Hematopoietic multipotent progenitor cell treated with erythropoietin and hydrocortisone succinate and interleukin-3 and kit ligand, for 4 days (in vitro differentiated cells): ENCODE data around the gene OSBPL7.

ENCODE experiments used
- DNase-seq: peaks from one replicate; pipeline ENCODE4 v3.0.0-alpha.2; 2015

The OSBPL7 gene, protein sequence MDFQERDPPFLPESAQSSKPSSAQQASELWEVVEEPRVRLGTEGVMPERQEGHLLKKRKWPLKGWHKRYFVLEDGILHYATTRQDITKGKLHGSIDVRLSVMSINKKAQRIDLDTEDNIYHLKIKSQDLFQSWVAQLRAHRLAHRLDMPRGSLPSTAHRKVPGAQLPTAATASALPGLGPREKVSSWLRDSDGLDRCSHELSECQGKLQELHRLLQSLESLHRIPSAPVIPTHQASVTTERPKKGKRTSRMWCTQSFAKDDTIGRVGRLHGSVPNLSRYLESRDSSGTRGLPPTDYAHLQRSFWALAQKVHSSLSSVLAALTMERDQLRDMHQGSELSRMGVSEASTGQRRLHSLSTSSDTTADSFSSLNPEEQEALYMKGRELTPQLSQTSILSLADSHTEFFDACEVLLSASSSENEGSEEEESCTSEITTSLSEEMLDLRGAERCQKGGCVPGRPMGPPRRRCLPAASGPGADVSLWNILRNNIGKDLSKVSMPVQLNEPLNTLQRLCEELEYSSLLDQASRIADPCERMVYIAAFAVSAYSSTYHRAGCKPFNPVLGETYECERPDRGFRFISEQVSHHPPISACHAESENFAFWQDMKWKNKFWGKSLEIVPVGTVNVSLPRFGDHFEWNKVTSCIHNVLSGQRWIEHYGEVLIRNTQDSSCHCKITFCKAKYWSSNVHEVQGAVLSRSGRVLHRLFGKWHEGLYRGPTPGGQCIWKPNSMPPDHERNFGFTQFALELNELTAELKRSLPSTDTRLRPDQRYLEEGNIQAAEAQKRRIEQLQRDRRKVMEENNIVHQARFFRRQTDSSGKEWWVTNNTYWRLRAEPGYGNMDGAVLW

DNA sequence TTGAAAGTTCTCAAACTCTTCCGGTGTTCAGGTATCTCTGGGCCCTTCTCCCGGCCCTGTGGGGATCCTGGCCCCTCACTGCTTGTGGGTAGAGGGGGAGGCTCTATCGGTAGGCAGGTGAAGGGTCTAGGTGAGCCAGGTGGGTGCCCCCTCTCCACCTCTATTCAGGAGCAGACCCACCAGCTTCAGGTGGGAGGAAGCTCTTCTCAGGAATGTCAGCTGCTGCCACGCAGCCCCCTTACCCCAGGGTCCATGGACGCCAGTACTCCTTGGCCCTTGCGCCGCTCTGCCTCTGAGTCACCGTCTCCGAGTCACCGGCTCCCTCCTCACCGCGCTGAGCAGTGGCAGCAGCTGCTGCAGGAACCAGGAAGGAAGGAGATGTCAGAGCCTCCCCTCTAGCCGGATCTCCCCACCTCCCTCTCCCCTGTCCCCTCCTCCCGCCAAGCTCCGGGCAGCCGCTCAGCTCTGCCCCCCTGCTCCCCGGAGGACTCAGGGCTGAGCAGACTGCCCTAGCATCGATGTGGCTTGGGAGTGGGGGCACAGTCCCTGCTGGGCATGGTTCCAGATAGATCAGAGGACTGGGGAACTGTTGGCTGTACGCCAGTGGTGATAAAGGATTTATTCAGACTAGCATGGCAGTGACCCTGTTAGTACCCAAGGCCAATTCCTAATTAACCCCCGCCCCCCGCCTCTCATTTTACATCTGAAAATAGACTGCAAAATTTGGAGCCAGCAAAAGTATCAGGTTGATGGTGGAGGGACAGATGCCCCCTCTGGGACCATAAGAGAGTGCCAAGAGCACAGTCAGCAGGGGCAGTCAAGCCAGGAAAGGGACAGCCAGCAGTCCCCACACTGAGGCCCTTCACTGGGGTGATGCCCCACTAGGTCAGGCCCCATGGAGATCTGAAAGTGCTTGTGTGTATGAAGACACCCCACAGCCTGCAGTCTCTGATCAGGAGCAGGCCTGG lies at the start of gene OSBPL7:
Gene OSBPL7, minus strand, starts transcription at position 371 of the 968 bp plus-strand sequence. CDS start 1,516 bp downstream, outside the sequence.
- peak; percentile 94 for DNase-seq

DNA sequence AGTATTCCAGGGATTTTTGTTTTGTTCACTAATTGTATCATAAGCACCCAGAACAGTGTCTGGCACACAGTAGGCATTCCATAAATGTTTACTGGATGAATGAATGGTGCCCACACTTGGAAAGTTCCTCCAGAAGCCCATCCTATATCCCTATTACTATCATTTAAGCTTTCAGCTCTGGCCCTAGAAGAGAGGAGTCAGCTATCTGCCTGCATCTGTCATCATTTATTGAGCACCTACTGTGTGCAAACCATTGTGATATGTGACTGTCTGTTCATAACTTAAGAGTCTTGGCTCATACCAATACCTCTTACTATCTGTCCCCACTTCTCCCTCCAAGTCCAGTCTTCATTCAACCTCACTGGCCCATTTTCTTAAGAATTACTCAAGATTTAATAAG lies 49.5 kb upstream of the OSBPL7 start:
- DNase-seq, result no peak

DNA sequence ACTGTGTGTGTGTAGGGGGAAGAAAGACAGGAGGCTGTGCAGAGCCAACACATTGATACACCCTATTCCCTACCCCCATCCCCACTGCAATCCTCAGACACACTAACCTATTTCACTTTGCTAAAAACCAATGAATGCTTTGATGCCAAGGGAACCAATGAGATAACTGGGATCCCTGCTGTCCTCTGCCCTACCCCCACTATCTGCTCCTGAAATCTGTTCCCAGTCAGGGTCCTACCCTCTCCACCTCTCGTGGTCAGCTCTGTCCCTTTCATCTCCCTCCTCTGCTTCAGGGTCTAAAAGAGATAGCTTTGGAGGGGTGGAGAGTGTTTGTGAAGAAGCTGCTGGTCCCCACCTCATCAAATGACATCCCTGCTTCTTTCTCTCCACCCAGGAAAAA lies 48.5 kb upstream of the OSBPL7 start:
- DNase-seq, result no peak

DNA sequence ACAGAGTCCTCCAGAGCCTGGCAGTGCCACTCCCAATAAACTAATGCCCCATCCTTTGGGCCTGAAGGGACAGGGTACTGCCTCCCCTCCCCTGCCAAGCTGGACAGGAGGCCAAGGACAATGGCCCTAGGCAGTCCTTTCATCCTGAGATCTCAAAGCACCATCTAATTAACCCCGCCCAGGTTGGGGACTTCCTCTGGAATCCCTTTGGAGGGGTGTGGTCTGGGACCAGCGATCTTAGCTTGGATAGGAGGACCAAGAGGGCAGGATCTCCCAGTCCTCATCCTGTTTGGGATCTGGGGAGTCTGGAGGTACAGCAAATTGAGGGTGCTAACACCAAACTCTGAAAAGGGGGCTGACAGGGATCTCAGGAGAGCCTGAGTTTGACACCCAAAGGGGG lies 47.5 kb upstream of the OSBPL7 start:
- DNase-seq, result no peak

DNA sequence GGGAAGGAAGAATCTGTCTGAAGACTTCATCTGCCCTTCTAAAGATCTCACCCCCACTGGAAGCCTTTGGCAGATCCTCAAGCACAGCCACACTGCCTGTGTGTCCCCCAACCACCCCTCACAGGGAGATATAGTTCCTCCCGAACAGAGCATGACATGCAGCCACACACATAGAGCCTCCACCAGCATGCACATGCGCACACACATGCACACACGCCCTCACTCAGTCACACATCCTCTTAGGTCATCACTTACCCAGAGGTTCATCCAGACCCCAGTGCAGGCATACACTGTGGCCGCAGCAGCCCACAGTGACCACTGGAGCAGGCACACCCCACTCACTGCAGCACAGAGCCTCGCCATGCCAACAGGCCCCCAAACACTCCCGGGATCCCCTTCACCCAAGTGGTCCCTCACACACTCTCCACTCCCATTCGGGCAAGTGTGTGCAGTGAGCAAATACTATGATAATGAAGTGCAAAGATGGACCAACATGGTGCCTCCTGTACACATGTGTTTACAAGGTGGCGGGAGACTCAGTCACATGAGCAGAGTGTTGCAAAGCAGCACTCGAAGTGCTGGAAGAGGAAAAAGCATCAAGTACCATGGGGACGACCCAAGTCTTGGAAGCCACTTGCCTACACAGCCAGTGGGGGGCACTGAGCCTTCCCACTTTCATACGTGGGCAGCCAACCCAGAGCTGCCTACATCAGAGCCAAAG lies 46.4 kb upstream of the OSBPL7 start:
- no peak for DNase-seq

DNA sequence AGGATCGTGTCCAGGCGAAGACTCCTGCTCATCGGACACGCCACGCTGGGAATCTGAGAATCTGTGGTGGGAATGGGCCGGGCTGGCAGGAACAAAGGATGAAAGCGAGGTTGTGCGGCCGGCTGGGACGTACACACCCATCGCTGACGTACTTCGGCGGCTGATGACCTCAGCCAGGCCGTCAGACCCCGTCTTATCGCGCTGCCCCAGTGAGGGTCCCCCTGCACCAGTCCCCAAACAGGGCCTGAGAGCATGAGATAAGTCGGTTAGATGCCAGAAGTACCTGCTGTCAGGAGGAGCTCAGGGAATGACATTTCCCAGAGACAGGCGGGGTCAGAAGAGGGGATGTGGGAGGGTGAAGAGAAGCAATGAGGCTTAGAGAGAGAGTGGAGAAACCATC lies 45.3 kb upstream of the OSBPL7 start:
- DNase-seq, result no peak

DNA sequence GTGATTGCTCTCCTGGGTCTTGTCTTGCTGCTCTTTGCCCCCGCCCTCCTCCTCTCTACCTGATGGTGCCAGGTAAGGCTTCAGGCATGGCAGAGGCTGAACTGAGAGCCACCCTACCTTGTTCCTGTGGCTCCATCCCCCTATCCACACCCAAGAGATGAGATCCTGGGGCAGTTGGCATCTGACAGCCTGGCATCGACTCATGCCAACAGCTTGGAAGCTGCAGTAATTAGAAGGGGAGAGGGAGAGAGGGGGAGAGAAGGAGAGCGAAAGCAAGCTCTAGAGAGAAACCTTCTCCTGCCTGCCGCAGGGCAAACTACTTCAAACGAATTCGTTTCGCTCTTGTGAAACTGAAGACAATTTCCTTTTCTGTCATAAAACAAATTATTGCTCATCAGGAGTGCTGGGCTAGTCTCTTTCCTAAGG lies 43.2 kb upstream of the OSBPL7 start:
- DNase-seq, result no peak

DNA sequence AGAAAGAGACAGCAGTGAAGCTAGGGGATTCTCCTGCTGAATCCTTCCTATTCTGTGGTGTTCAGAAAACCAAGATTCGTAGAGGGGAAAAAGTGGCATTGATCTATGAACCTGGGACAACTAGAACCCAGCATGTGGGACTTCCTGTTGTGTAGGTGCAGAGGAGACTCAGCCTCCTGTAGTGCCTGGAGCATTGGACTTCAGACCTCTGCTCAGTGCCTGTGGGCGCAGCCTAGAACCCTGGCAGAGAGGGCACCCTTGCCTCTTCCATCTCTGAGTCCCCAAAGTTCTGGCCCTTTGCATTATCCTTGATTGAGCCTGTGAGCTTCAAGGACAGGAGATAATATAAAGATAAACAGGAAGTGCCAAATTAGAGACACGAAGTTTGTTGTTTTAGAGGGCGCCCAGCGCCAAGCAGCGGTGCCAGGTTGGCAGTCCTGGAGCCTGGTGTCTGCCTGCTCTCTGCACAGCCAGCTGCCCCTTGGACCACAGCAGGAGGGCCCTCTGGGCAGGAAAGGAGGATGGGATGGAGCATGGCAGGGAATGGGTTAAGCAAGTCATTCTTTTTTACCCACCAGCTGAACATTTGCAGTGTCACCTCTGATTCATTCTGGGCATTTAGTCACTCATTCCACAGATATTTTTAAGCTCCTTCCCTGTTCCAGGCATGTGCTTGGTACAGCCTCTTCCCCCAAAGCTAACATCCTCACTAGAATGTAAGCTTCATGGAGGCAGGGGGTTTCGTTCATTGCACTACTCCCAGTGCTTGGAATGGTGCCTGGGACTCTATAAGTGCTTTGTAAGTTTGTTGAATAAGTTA lies 41.2 kb upstream of the OSBPL7 start:
- DNase-seq, result no peak

DNA sequence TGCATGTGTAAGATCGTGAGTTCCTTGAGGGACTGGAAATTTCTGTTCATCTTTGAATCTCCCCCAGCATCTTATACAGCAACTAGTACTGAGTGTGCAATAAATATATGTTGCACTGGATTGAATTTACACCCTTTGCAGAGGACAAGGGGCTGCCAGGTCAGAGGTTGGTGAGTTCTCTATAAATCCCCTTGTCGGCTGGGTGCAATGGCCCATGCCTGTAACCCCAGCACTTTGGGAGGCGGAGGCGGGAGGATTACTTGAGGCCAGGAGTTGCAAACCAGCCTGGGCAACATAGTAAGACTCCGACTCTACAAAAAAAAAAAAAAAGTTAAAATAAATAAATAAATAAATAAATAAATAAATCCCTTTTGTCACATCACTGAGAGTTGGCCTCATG lies 38.8 kb upstream of the OSBPL7 start:
- DNase-seq, result no peak

DNA sequence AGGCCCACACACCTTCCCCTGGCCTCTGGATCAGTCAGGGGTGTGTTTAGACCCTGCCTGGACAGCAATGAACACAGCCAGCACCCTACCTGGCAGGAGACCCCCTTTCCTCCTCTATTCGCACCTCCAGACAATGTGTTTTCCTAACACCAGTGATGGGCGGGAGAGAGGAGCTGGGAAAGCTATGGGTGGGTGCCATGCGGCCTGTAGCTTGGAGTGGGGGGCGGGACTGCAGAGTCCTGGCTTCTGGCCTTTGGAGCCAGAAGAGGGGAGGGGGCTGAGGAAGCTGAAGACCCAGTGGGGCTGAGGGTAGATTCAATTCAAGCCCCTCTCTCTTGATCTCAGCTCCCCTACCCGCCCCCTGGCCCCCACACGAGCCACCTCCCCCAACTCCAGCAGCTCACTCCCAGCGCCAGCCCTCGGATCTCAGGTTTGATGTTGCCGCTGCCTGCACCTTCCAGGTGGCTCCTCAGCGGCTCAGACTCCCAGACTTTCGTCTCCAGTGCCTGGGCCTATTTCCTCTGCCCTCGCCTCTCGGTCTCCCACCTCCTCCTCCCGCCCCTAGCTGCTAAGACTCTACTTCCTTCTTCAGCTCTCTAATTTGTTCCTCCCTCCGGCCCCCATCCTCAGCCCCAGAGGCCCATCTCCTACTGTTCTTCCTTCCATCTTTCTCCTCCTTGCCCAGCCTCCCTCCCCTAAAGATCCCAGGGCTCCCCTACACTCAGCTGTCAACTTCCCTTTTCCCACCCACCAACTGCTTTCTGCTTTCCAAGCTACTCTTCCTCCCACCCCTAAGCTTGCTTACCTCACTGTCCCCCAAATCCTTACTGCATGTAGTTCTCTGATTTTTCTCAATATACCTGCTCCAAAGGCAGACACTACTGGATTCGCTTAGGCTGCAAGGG lies 36.2 kb upstream of the OSBPL7 start:
- DNase-seq, result no peak

DNA sequence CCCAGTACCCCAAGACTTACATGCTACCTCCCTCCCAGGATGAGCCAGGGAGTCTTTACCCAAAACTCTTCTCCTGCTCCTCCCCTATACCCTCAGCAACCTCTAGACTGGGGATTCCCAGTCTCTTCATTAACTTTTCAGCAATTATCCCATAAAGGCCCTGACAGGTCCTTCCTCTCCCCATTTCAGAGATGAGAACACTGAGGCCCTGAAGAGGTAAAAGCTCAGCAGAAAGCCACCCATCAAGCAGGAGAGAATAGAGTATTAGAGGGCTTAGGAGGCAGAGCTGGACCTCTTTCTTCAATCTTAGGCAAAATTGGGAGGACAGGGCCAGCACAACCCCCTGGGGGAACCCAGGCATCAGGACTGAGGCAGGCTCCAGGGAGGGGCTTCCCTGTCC lies 35.2 kb upstream of the OSBPL7 start:
- no peak for DNase-seq

DNA sequence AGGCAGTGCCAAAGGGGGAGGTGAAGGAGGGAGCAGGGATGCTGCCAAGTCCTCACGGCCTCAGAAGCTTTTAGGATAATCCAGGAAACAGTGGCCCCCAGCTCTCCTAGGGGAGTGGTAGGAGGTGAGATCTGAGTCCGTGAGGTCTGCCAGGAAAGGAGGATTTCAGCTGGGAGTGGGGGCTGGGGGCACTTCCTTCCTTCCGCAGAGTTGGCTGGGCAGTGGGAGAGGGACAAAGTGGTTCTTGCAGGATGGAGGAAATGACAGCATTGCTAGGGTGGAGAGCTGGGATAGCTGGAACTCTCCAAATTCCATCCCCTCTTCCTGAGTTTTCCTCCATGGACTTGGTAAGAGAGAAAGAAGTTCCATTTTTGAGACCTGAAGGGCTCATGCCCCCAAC lies 34.1 kb upstream of the OSBPL7 start:
- no peak for DNase-seq

DNA sequence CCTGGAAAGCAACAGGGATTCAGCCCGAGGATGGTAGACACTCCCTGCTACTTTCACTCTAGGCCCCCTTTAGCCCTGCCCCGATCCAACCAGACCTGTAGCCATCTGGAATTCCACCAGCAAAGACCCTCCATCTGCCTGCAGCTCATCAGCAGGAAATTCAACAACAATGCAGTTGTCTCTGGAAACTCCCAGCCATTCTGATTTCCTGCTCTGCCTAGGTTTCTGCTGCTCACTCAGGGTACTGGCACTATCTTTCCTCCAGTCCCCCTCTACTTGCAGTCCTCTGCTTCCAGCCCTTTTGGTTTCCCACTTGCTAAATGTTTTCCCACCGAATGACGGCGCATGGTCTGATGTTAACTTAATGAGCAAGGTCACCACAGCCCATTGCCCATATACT lies 32.0 kb upstream of the OSBPL7 start:
- no peak for DNase-seq

DNA sequence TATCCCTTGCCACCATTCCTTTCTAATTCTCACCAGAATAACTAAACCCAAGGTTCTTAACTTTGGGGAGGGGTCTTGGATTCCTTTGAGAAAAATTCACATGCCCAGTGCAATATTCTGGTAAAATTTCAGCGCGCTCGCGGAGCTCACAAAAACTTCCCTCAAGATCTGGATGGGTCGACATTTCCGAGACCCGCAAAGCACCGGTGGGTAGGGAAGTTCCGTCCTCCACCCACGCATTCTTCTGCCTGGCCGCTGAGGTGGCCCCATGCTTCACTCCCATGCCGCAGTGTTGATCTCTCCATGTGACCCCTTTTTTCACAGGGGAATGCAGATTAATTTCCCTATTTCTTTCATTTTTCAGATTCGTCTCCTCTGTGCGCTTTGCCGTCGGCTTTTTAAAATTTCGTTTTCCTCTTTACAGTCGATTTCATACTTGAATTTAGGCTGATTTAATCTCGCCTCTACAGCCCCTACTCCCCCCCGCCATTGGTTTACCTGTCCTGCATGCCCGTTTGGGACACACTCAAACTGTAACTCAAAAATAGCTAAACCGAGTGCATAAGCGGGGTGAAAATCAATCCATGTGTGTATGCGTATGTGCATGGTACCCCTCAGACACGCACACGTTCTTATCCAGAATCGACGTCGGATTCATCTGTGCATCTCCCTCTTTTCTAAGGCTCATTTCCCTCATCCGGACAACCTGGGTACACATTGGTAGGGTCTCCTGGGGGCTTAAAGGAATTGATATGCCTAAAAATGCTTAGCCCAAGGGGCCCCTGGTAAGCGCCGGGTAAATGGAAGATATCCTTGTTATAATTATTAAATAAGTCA lies 30.7 kb upstream of the OSBPL7 start:
- DNase-seq, result no peak

DNA sequence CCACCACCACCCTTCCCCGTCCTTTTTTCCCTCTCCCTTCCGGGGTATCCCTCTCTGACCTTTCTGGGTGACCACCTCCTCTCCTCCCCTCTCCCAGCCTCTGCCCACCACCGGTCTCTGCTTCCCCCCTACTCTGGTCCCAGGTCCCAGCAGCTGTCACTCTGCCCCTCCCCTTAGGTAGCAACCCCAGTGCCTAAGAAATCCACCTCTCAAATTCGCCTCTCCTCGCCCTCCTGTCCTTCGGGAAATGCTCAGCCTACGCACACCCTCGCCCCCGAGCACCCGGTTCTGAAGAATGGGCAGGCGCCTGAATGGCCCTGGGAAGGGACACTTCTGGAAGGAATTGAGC lies 30.1 kb upstream of the OSBPL7 start:
- DNase-seq, result no peak

DNA sequence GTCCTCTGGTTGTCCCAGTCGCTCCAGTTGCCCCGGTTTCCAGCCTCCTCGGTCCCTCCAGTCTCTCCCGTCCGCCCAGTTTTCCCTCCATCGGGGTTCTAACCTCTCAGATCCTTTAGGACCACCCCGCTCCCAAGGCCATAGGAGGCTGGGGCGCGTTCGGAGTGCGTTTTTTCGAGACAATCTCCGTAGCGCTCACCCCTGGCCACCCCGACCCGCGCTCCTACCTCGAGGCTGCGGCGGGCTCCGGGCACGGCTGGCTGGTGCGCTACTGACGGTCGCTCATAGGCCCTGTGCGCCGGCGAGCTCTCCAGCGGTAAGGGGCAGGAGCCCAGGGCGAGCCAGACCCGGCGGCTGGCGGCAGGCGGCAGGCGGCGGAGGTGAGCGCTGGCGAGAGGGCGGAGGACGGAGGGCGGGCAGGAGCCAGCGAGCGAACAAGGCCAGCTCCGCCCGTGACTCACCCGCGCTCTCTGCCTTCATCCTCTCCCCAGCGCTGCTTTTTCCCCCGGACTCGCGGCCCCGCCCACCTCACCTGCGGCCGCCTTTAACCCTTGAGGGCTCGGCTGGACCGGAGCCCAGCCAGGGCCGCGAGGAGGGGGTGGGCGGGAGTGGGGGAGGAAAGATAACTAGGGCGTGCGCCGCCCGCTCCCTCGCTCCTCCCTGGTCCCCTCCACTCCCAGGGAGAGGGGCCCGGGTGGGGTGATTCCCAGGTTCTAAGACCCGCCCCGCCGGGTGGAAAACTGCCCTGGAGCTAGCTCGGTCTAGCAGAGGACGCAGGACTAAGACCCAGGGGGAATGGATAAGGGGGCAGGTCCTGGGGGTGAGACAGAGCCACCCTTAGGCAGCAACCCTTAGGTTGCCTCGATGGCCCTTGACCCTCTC lies 29.3 kb upstream of the OSBPL7 start, which contains the start of gene SP6:
Gene SP6, minus strand, starts transcription at position 472 of the 882 bp plus-strand sequence. CDS start 2,734 bp downstream, outside the sequence.
- DNase-seq, result peak; percentile 71

DNA sequence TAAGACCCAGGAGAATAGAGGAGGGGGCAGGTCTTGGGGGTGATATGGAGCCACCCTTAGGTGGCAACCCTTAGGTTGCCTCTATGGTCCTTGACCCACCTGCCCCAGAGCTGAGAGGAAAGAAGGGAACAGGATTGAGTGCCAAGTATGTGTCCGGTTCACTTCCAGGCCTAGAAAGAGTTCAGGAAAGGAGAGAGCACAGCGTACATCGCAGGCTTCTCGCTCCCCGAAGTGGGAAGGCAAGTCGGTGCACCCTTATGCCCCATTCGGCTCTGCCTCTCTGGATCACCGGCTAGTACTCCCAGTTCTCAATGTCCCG lies 28.7 kb upstream of the OSBPL7 start:
- no peak for DNase-seq

DNA sequence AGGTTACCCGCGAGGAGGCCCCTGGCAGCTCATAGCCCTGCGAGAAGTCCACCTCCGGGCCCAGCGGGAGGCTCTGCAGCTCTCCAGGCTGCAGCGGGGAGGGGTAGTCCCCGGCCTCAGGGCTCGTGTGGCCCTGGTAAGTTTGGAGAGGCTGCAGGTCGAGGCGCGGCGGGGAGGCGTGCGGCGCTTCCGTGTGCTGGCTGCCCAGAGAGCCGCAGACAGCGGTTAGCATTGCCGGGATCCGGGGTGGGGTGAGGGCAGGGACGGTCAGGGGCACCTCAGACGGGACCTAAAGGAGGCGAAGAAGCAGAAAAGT lies 26.6 kb upstream of the OSBPL7 start:
- no peak for DNase-seq
